GM11168 (cell line): ENCODE results near the gene PYCR2.

Experiments used
- in situ Hi-C: fragments of 300-500 bp; cut with MboI; formaldehyde crosslinking; loops from one replicate; pipeline ENCODE4 v1.12.0; 2022; ENCODE audit warnings: low sequenced_read_pairs; ENCODE audit not compliant: unreplicated experiment

PYCR2 gene

DNA sequence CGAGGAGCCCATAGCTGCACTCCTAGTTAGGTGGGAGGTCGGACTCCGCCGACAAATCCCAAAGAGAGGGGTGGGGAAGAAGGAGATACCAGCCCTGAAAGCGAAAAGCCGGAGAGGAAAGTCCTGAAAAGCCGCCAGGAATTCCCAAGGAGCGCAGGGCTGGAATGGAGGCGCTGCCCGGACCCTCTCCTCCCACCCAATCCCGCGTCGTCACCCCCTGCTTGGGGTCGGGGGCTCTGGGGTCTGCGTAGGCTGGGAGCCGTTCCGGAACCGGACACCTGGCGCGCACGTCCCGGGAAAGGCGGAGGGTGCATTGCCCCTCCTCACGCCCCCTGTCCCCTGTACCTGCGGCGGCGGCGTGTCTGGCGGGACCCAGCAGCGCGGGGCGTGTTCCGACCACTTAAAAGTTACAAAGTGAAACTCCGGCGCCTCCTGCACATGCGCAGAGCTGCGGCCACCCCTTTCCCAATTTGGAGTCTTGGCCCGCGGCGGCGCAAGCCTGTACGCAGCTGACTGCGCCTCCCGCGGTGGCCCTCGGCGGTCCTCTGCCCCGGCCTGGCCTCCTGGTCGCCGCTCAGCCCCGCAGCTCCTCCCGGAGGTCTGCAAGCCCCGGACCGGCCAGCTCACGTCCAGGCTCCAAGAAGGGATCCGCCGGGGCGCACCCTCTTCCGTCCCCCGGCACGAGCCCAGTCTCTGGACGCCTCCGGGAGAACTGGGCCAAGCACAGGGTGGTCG lies 41.9 kb downstream of the PYCR2 start, which contains the start of gene TMEM63A:
TSS of gene TMEM63A (minus strand) at position 422 of the 735 bp plus-strand sequence. CDS start 4,800 bp downstream, outside the sequence.
- in situ Hi-C loops, result no loop called here

DNA sequence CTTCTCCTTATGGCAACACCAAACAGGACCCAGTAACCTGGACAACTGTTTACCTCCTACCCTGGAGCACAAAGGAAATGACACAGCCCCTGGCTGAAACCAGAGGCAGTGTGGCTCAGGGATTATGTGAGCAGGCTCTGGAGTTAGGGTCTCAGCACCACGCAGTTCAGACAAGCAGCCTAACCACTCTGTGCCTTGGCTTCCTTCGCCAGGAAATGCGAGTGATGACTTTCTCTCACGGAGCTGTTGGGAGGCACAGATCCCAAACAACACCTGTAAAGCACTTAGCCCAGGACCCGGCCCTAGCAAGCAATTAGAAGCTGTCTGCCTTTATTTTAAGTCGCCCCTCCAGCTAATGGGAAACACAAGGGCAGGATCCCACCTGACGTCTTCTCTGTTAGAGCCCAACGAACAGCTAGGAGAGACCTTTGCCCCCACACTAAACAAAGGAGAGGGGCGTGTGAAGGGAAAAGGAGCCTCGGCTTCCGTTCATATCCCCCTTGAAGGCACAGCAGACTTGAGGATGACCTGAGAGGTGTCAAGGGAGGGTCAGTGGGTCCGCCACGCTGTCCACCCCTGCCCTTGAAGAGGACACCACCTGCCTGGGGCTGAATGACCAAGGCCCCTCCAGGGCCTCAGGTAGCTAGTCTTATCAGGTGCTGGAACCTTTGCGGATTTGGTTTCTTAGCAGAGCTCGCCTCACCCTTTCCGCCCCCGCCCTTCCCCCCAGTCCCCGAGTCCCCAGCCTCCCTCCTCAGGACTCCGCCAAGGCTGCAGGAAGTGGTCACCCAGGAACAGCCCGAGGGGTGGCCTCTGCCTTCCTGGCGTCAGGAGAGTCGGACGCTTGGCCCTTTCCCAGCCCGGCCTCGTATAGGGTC lies 42.7 kb downstream of the PYCR2 start:
- in situ Hi-C loops, result no loop called here

DNA sequence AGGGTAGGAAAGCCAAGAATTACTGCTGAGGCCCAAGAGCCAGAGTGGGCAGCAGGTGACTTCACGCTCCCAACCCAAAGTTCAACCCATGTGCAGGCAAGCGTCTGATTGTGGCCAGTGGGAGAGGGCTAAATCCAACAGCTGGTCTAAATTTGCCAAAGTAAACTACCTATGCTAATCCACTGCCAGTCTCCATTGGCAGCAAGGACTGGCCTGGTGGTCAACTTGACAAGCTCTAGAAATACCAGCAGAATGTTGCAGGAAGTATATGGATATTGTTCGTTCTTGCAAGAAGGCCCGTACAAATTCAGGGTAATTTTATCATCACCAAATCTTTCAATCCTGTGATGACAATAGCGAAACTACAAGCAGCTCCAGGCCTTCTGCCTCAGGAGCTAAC lies 43.4 kb downstream of the PYCR2 start:
- in situ Hi-C loops, result no loop called here

DNA sequence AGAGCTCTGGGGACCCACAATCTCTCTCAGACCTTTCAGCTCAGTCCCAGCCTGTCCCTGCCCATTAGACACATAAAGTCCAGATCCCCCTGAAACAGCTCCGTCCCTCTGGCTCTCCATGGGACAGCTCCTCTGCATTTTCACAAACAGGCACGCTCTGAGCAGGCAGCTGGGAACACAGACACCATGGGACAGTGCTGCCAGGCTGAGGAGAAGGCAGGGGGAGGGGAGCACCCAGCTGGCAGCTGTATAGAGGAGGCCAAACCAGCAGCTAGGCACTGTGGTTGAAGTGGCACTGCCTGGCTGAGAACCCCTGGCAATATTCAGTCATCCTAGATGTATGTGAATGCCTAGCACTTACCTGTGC lies 43.8 kb downstream of the PYCR2 start:
- in situ Hi-C loops, result no loop called here

DNA sequence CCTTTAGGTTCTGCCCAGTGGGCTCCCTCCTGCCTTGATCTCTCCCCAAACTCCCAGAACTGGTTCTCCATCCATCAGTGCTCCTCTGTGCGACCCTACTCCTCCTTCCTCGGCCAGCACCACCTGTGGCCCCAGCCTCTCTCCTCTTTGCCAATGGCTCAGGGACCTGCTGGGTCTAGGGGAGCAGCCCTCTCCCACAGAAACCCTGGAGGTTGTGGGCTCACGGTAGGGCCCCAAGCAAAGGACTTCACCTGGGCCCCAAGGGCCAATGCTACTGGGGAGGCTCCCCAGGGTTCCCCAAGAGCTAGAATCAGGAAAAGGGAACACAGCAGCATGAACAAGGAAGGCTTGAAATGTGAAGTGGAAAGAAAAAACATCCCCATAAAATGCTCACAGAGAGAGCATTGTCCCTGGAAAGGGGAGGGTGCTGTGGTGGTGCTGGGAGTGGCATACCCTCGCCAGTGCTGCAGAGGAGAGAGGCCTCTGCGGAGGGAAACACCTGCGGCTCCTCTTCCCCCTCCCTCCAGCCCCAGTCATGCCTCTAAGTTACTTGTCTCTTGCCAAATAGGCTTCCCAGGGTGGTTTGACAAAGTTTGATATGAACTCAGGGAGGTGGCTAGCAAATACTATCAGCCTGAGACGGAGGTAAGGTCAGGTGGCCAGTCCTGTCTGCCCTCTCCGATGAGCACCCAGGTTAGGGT lies 44.4 kb downstream of the PYCR2 start:
- in situ Hi-C loops, result no loop called here

DNA sequence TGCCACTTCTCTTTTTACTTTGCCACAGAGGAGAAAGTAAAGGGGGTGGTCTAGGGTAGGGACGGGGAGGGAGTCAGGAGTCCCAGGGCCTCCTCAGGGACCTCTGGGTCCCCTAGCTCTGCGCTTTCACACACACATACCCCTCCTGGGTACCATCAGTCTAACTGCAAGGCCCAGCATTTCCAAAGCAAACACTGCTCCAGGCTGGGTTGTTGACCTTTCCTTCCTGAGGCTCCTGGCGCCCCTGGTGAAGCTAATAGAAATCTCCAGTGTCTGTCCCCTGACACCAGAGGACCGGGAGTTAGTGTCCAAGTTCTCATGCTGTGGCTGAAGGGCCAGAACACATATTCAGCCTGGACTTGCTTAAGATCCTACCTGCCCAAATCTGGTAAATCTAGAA lies 45.8 kb downstream of the PYCR2 start:
- in situ Hi-C loops, result no loop called here

DNA sequence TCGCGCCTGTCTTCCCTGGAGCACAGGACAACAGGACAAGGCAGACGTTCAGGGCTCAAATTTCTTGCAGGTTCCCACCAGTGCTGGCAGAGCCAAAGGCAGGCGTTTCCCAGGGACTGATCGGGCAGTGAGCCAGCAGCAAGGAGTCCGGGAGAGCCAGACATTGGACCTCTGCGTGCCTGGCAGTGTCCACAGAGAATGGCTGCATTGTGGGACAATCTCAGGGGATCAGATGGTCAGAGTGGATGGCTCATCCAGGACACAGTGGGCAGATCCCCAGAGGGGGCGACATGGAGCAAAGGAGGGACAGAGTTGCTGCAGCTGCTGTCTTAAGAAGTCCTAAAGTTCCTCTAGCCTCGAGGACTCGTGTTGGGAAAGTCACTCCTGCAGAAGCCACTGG lies 46.5 kb downstream of the PYCR2 start:
- in situ Hi-C loops, result no loop called here

DNA sequence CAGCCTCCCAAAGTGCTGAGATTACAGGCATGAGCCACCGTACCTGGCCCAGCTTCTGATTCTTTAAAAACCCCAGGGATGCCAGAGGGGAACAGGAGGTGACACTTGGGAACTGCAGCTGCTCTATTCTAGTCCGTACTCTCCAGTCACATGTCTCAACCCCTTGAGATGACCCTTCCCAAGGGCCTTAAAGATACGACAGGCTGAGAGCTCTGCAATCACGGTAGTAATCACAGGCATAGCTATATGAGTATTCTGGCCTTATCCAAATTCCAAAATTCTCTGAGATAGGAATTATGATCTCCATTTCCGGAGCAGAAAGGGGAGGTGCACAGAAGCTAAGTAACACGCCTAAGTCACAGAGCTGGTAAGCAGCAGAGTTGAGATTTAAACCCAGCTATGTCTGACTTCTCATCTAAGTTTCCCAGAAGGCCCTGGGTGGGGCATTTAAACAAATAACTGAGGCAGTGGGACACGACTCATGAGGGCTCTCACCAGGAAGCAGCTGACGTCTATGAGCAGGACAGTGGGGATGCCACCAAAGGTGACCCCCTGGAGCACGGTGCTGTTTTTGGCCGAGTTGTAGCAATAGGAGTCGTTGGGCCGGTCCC lies 47.0 kb downstream of the PYCR2 start:
- in situ Hi-C loops, result no loop called here

DNA sequence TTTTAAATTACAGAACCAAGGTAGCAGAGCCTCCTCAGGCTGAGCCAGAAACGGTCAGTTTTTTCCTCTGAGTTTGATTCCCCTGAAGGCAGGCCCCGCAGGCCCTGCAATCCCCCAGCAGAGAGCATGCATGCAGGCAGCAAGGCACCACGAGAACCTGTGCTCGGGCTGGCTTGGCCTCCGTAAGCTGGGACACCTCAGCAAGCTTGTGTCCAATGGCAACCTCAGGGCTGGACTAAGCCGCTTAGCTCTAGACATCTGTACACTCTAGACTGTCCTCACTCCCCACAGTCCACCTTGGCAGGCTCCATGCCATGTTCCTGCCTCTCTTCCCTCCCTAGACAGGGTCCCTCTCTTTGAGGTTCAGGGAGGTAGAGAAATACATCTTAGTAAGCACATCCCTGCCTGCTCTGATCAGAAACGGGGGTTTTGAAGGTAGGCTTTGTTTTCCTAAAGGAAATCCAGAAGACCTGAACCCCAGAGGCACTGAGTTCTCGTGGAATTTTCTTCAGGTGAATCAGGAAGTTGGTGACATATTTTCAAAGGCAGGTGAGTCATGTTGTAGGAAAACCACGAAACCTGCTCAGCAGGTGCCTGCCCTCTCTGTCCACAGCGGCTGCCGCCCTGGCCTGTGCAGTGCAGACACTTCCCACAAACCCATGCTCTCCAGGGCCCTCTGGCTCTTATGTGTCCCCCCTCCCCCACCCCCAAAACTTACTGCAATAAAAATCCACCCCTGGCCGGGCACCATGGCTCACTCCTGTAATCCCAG lies 48.8 kb downstream of the PYCR2 start:
- in situ Hi-C loops, result no loop called here

DNA sequence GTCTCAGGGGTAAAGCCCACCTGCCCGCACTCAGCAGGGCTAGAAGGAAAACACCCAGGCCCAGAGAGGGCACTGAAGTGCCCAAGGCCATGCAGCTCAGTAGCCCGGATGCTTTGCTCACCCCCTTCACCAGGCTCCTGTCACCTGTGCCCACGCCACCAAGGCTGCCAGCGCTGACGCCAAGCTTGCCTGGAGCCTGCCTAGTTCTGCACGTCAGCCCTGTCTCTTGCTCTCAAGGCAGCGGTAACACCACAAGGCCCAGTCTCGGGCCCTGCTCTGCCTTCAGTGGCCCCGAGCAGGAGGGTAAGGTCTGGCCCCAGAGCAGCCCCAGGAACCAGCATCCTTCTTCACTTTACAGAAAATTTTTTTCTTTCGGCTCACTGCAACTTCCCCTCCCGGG lies 49.6 kb downstream of the PYCR2 start:
- in situ Hi-C loops, result no loop called here

DNA sequence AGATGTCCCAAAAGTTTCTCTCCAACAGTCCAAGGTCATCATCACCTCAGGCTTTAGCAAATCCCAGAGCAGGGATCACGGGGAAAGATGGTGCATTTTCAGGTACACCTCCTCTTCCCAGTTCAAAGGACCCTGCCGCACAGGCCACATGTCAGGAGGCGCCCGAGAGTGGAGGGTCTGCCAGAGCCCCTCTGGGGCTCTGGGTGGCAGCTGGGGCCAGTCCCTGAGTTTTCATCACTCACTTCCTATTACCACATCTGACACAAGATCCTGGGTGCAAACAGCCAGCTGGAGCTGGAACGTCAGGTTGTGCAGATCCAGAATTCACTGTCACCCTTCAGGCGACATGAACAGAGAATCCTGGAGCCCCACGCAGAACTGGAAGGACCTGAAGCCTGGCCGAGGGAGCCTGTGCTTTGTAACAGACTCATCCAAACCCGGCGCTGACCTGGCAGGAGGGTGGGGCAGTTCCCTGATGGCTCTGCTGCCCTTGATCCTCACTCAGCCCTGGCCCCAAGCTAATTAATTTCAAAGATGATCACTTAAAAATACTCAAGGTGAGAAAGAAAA lies 50.7 kb downstream of the PYCR2 start:
- in situ Hi-C loops, result no loop called here

DNA sequence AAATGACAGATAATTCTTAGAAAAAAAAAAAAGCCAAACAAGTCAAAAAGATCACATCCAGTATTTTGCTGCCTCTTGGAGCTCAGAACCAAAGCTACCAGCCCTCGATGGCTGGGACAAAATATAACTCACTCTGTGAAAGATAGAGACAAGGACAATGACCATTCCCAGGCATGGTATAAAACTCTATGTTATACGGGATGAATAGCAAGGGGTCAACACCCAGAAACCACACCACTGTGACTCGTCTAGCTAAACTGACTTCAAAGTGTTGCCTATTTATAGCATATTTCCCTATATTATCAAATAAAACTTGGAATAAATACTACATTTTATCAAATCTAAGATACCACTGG lies 52.0 kb downstream of the PYCR2 start:
- in situ Hi-C loops, result no loop called here

DNA sequence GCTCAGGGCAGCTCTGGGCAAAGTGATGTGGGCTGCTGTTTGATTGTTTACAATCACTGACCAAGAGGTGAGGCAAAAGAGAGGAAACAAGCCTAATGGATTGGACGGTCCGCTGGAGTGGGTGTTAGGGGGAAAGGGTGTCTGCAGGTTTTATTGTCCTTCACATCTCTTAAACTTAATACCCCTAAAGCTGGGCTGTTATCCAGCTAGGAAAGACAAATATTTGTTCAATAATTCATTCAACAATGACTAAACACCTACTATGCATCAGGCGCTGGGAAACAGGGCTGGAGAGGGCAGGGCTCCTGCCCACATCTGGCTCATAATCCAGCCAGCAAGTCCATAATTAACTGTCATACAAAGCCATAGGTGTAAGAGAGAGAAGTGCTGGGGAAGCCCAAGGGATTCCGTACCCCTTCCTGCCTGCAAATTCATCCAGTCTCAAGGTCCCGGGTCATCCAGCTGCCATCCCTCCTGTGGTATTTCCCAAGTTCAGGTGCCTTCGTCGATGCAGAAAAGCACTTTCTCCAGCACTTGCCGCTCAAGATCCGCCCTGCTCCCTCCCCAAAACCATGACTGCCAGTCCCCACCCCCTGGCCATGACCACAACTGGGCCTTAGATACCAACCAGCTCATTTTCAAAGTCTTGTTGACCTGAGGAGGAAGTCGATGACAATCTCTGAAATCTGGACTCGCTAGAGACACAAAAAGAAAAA lies 52.5 kb downstream of the PYCR2 start:
- in situ Hi-C loops, result no loop called here

DNA sequence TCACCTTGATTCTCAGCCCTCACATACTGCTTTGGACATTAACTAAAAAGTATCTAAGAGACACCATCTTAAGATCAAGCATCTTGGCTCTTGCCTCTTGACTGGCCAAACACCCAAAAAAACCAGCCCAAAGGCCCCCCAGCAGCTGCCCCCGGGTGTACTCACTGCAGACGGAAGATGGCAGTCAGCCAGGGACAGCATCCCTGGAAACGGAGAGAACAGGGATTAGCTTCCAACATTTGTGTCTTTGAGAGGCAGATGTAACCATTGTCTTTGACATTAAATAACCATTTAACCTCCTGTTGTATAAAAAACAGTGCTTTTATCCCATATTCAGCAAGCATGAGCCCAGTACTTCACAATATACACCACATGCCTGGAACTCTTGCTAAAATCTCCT lies 53.1 kb downstream of the PYCR2 start:
- in situ Hi-C loops, result no loop called here
